Trophoblast cell (in vitro differentiated cells and primary cell): ENCODE data around the gene KIF13A.

ENCODE experiments used
- DNase-seq, 2 donors: peaks; one replicate each; pipeline ENCODE4 v3.0.0-alpha.2; 2016
- H2AFZ ChIP-seq: 2 replicates; pipeline ENCODE4 v1.6.1; 2013; ENCODE audit warnings: low read length, moderate library complexity, mild to moderate bottlenecking; ENCODE audit not compliant: insufficient read depth, poor library complexity
- H2AK5ac ChIP-seq: 2 replicates; pipeline ENCODE4 v1.6.1; 2013; ENCODE audit warnings: mild to moderate bottlenecking, low read length
- H2BK120ac ChIP-seq: 2 replicates; pipeline ENCODE4 v1.6.1; 2013; ENCODE audit warnings: low read length, mild to moderate bottlenecking, moderate library complexity; ENCODE audit not compliant: insufficient read depth, poor library complexity
- H2BK12ac ChIP-seq: 2 replicates; pipeline ENCODE4 v1.6.1; 2013; ENCODE audit warnings: mild to moderate bottlenecking, low read length, moderate library complexity
- H2BK5ac ChIP-seq: 2 replicates; pipeline ENCODE4 v1.6.1; 2013; ENCODE audit warnings: low read length, low read depth, moderate library complexity, mild to moderate bottlenecking; ENCODE audit not compliant: poor library complexity
- H3K14ac ChIP-seq: 2 replicates; pipeline ENCODE4 v1.6.1; 2013; ENCODE audit warnings: mild to moderate bottlenecking, low read length
- H3K18ac ChIP-seq: 2 replicates; pipeline ENCODE4 v1.6.1; 2013; ENCODE audit warnings: mild to moderate bottlenecking, low read length
- H3K23ac ChIP-seq: 2 replicates; pipeline ENCODE4 v1.6.1; 2013; ENCODE audit warnings: low read length
- H3K27ac ChIP-seq: 2 replicates; pipeline ENCODE4 v1.5.1; 2013; ENCODE audit warnings: low read depth, mild to moderate bottlenecking, inconsistent platforms, low read length, moderate library complexity
- H3K27me3 ChIP-seq: 2 replicates; pipeline ENCODE4 v1.6.1; 2013; ENCODE audit warnings: inconsistent platforms, mild to moderate bottlenecking, low read length, moderate library complexity; ENCODE audit not compliant: insufficient read depth
- H3K36me3 ChIP-seq, 2 experiments: 1 replicate in 1 of 2; 2 replicates in 1 of 2; pipeline ENCODE4 v1.6.1; 2013; ENCODE audit warnings: low read length in 2 of 2, mild to moderate bottlenecking in 2 of 2, moderate library complexity in 1 of 2; ENCODE audit not compliant: insufficient read depth in 2 of 2, control insufficient read depth in 1 of 2
- H3K4ac ChIP-seq: 2 replicates; pipeline ENCODE4 v1.6.1; 2013; ENCODE audit warnings: low read depth, mild to moderate bottlenecking, low read length, moderate library complexity
- H3K4me1 ChIP-seq, 2 experiments: 1 replicate in 1 of 2; 2 replicates in 1 of 2; pipeline ENCODE4 v1.6.1; 2013; ENCODE audit warnings: low read length in 2 of 2, mild to moderate bottlenecking in 2 of 2, moderate library complexity in 1 of 2; ENCODE audit not compliant: insufficient read depth in 2 of 2, control insufficient read depth in 1 of 2
- H3K4me2 ChIP-seq: 2 replicates; pipeline ENCODE4 v1.6.1; 2013; ENCODE audit warnings: inconsistent platforms, mild to moderate bottlenecking, low read length, moderate library complexity
- H3K4me3 ChIP-seq: 2 replicates; pipeline ENCODE4 v1.5.1; 2013; ENCODE audit warnings: mild to moderate bottlenecking, low read depth, low read length, inconsistent platforms
- H3K79me1 ChIP-seq: one replicate; pipeline ENCODE4 v1.6.1; 2013; ENCODE audit warnings: low read length
- H3K79me2 ChIP-seq: 2 replicates; pipeline ENCODE4 v1.6.1; 2013; ENCODE audit warnings: low read length, mild to moderate bottlenecking; ENCODE audit not compliant: control insufficient read depth, insufficient read depth, poor library complexity
- H3K9ac ChIP-seq: 2 replicates; pipeline ENCODE4 v1.6.1; 2013; ENCODE audit warnings: mild to moderate bottlenecking, low read length
- H3K9me3 ChIP-seq: 2 replicates; pipeline ENCODE4 v1.6.1; 2013; ENCODE audit warnings: low read depth, mild to moderate bottlenecking, control low read depth, inconsistent platforms, low read length; ENCODE audit not compliant: insufficient read depth
- H4K12ac ChIP-seq: 2 replicates; pipeline ENCODE4 v1.6.1; 2013; ENCODE audit warnings: low read depth, mild to moderate bottlenecking, low read length, moderate library complexity
- H4K8ac ChIP-seq: 2 replicates; pipeline ENCODE4 v1.6.1; 2013; ENCODE audit warnings: low read depth, mild to moderate bottlenecking, low read length, moderate library complexity
- H4K91ac ChIP-seq: one replicate; pipeline ENCODE4 v1.6.1; 2013; ENCODE audit warnings: low read depth, mild to moderate bottlenecking, low read length, moderate library complexity
- WGBS: extraction: QIAGEN DNeasy Blood & Tissue Kit; methylation state at CpG from one replicate; pipeline ENCODE4 v1.1.7; 2013; ENCODE audit warnings: missing lambda C conversion rate; ENCODE audit not compliant: insufficient read length, insufficient coverage; ENCODE audit errors: extremely low coverage; 5-methylcytosine and 5-hydroxymethylcytosine counted together

The KIF13A gene

GRCh38 chr6:17863901-17864754 is 123.3 kb downstream of the KIF13A start:
- no peak overlapping the region for H2AK5ac ChIP-seq
- no CpG with 5 or more reads among the region's 12 CpGs for WGBS

GRCh38 chr6:17861361-17861760 is 126.1 kb downstream of the KIF13A start:
- Histone ChIP-seq H4K12ac (no peak overlapping the region), H3K9me3 (no peaks in the 10 kb centered on the region), H4K8ac (no peak overlapping the region), H3K14ac (no peak overlapping the region), H2AFZ (no peak overlapping the region), H3K9ac (no peak overlapping the region), H3K36me3 (peaks cover 0 to 2% of the 10 kb centered on the region in 2 experiments), H3K79me1 (peaks cover 8% of the 10 kb centered on the region), H3K27me3 (no peaks in the 10 kb centered on the region), H3K4me1 (peaks cover 5 to 17% of the 10 kb centered on the region in 2 experiments), H3K18ac (no peak overlapping the region), H3K4ac (no peak overlapping the region), H3K4me2 (no peak overlapping the region), H3K27ac (no peak overlapping the region), H3K4me3 (no peak overlapping the region), H3K23ac (no peak overlapping the region), H2BK120ac (no peak overlapping the region), H2BK12ac (no peak overlapping the region), H3K79me2 (no peaks in the 10 kb centered on the region), H2BK5ac (no peak overlapping the region), H4K91ac (no peak overlapping the region), H2AK5ac (no peak overlapping the region)
- WGBS = no CpG with 5 or more reads among the region's 1 CpG
- DNase-seq = no peak

More at GRCh38 chr6:17863901-17864754, 123.3 kb downstream of the KIF13A start:
- H3K18ac ChIP-seq = peak overlapping the region; percentile 46
- H2AFZ ChIP-seq = no peak overlapping the region
- peak overlapping the region; percentile 73 for H3K14ac ChIP-seq
- no peaks in the 10 kb centered on the region for H3K36me3 ChIP-seq
- peak overlapping the region; percentile 46 for H2BK5ac ChIP-seq
- H4K91ac ChIP-seq = peak overlapping the region; percentile 43
- H2BK12ac ChIP-seq = peak overlapping the region; percentile 79
- H3K79me1 ChIP-seq = peaks cover 8% of the 10 kb centered on the region
- H4K12ac ChIP-seq = no peak overlapping the region
- H3K79me2 ChIP-seq = no peaks in the 10 kb centered on the region
- H3K4me2 ChIP-seq = no peak overlapping the region
- no peak overlapping the region for H4K8ac ChIP-seq
- H3K27ac ChIP-seq = peak overlapping the region; percentile 42
- no peak overlapping the region for H3K4ac ChIP-seq
- no peaks in the 10 kb centered on the region for H3K27me3 ChIP-seq
- H3K23ac ChIP-seq = no peak overlapping the region
- H3K9ac ChIP-seq = no peak overlapping the region
- H2BK120ac ChIP-seq = peak overlapping the region; percentile 46
- H3K4me3 ChIP-seq = no peak overlapping the region
- no peaks in the 10 kb centered on the region for H3K9me3 ChIP-seq
- H3K4me1 ChIP-seq = peaks cover 5 to 19% of the 10 kb centered on the region in 2 experiments
- peak; percentile 58 to 82 for DNase-seq

- H3K27me3 ChIP-seq = no peaks in the 10 kb centered on the region
- no peaks in the 10 kb centered on the region for H3K79me2 ChIP-seq
- H3K4me3 ChIP-seq = no peak overlapping the region
- no CpG with 5 or more reads among the region's 4 CpGs for WGBS
- H2AFZ ChIP-seq = no peak overlapping the region
- H3K9me3 ChIP-seq = no peaks in the 10 kb centered on the region
- H3K14ac ChIP-seq = no peak overlapping the region
- no peak overlapping the region for H3K18ac ChIP-seq
- no peak overlapping the region for H4K91ac ChIP-seq
- H3K23ac ChIP-seq = no peak overlapping the region
- no peak overlapping the region for H3K9ac ChIP-seq
- H2BK5ac ChIP-seq = no peak overlapping the region
- H3K4me2 ChIP-seq = no peak overlapping the region
- H2AK5ac ChIP-seq = no peak overlapping the region
- H2BK120ac ChIP-seq = no peak overlapping the region
- no peak overlapping the region for H3K27ac ChIP-seq
- no peak overlapping the region for H4K12ac ChIP-seq
- H3K36me3 ChIP-seq = peaks cover 3 to 8% of the 10 kb centered on the region in 2 experiments
- H2BK12ac ChIP-seq = no peak overlapping the region
- no peak overlapping the region for H3K4ac ChIP-seq
- no peak for DNase-seq
- H3K79me1 ChIP-seq = peaks cover 6% of the 10 kb centered on the region
- peaks cover 5 to 9% of the 10 kb centered on the region in 2 experiments for H3K4me1 ChIP-seq
- H4K8ac ChIP-seq = no peak overlapping the region
Observed at GRCh38 chr6:17859846-17860245, 127.6 kb downstream of the KIF13A start.

- Histone ChIP-seq H3K4me3 (no peak overlapping the region), H3K27ac (no peak overlapping the region), H3K36me3 (peaks cover 3 to 9% of the 10 kb centered on the region in 2 experiments), H4K8ac (no peak overlapping the region), H3K18ac (no peak overlapping the region), H3K79me2 (no peaks in the 10 kb centered on the region), H3K14ac (no peak overlapping the region), H3K4me1 (no peaks in the 10 kb centered on the region), H4K12ac (no peak overlapping the region), H3K4ac (no peak overlapping the region), H2BK120ac (no peak overlapping the region), H3K4me2 (no peak overlapping the region), H3K79me1 (peaks cover 2% of the 10 kb centered on the region), H3K9ac (no peak overlapping the region), H3K9me3 (no peaks in the 10 kb centered on the region), H4K91ac (no peak overlapping the region), H2BK5ac (no peak overlapping the region), H3K27me3 (no peaks in the 10 kb centered on the region), H2AK5ac (no peak overlapping the region), H3K23ac (no peak overlapping the region), H2AFZ (no peak overlapping the region), H2BK12ac (no peak overlapping the region)
- no peak for DNase-seq
Observed at GRCh38 chr6:17858584-17858983, 128.9 kb downstream of the KIF13A start.
